HEK293 (cell line): ENCODE data around the gene CTDSP1.

Source experiments
- GLI4 ChIP-seq: fragments of 450-650 bp; formaldehyde crosslinking; IDR thresholded peaks from 2 replicates; pipeline ENCODE4 v1.5.1; 2016; ENCODE audit warnings: missing biosample characterization, missing genetic modification characterization
- MEIS1 ChIP-seq: sonication (generic); formaldehyde crosslinking; IDR thresholded peaks from 2 replicates; pipeline ENCODE4 v1.8.1; 2022; ENCODE audit warnings: missing genetic modification reagents, mild to moderate bottlenecking, borderline replicate concordance
- SP3 ChIP-seq: fragments of 450-650 bp; formaldehyde crosslinking; IDR thresholded peaks from 2 replicates; pipeline ENCODE4 v1.5.1; 2016; ENCODE audit warnings: missing biosample characterization, missing genetic modification characterization
- ZBTB1 ChIP-seq: fragments of 450-650 bp; formaldehyde crosslinking; IDR thresholded peaks from 2 replicates; pipeline ENCODE4 v1.5.1; 2016; ENCODE audit warnings: missing biosample characterization, missing genetic modification characterization
- ZFHX2 ChIP-seq: fragments of 450-650 bp; formaldehyde crosslinking; conservative IDR thresholded peaks from 2 replicates; pipeline ENCODE4 v1.5.1; 2016; ENCODE audit warnings: missing biosample characterization, missing genetic modification characterization
- ZFP69B ChIP-seq: fragments of 450-650 bp; formaldehyde crosslinking; IDR thresholded peaks from 2 replicates; pipeline ENCODE4 v1.5.1; 2016; ENCODE audit warnings: missing biosample characterization, missing genetic modification characterization
- ZNF121 ChIP-seq: fragments of 450-650 bp; formaldehyde crosslinking; IDR thresholded peaks from 2 replicates; pipeline ENCODE4 v1.5.1; 2016; ENCODE audit warnings: missing biosample characterization, missing genetic modification characterization
- ZNF133 ChIP-seq: fragments of 450-650 bp; formaldehyde crosslinking; IDR thresholded peaks from 2 replicates; pipeline ENCODE4 v1.5.1; 2016; ENCODE audit warnings: missing biosample characterization, missing genetic modification characterization
- ZNF157 ChIP-seq: fragments of 450-650 bp; formaldehyde crosslinking; IDR thresholded peaks from 2 replicates; pipeline ENCODE4 v1.5.1; 2016; ENCODE audit warnings: missing biosample characterization, missing genetic modification characterization
- ZNF174 ChIP-seq: fragments of 450-650 bp; formaldehyde crosslinking; IDR thresholded peaks from 2 replicates; pipeline ENCODE4 v1.5.0; 2017; ENCODE audit warnings: missing biosample characterization, mild to moderate bottlenecking, missing genetic modification characterization
- ZNF202 ChIP-seq: fragments of 450-650 bp; formaldehyde crosslinking; IDR thresholded peaks from 2 replicates; pipeline ENCODE4 v1.5.1; 2016; ENCODE audit warnings: missing biosample characterization, missing genetic modification characterization, borderline replicate concordance
- ZNF274 ChIP-seq, 2 experiments: fragments of 200-500 bp in 1 of 2; fragments of 450-650 bp in 1 of 2; sonication (Bioruptor generic) in 1 of 2; formaldehyde crosslinking in 1 of 2; IDR thresholded peaks; 2 replicates each; pipeline versions ENCODE4 v1.5.1 to v1.6.1; 2014 to 2016; ENCODE audit warnings: borderline replicate concordance in 1 of 2, inconsistent platforms in 1 of 2, low read length in 1 of 2, missing biosample characterization in 1 of 2, missing genetic modification characterization in 1 of 2
- ZNF280C ChIP-seq: fragments of 450-650 bp; formaldehyde crosslinking; IDR thresholded peaks from 2 replicates; pipeline ENCODE4 v1.5.1; 2016; ENCODE audit warnings: missing biosample characterization, missing genetic modification characterization
- ZNF354C ChIP-seq: fragments of 450-650 bp; formaldehyde crosslinking; IDR thresholded peaks from 2 replicates; pipeline ENCODE4 v1.5.1; 2016; ENCODE audit warnings: missing biosample characterization, missing genetic modification characterization, low read depth, borderline replicate concordance
- ZNF362 ChIP-seq: fragments of 450-650 bp; formaldehyde crosslinking; IDR thresholded peaks from 2 replicates; pipeline ENCODE4 v1.5.1; 2016; ENCODE audit warnings: missing biosample characterization, missing genetic modification characterization
- ZNF449 ChIP-seq: fragments of 450-650 bp; formaldehyde crosslinking; IDR thresholded peaks from 2 replicates; pipeline ENCODE4 v1.5.1; 2017; ENCODE audit warnings: missing biosample characterization, mild to moderate bottlenecking, missing genetic modification characterization, moderate library complexity
- ZNF501 ChIP-seq: fragments of 450-650 bp; formaldehyde crosslinking; IDR thresholded peaks from 2 replicates; pipeline ENCODE4 v1.5.1; 2016; ENCODE audit warnings: missing biosample characterization, missing genetic modification characterization
- ZNF518A ChIP-seq: fragments of 450-650 bp; formaldehyde crosslinking; conservative IDR thresholded peaks from 2 replicates; pipeline ENCODE4 v1.5.1; 2016; ENCODE audit warnings: low read depth, missing biosample characterization, missing genetic modification characterization
- ZNF521 ChIP-seq: fragments of 450-650 bp; formaldehyde crosslinking; IDR thresholded peaks from 2 replicates; pipeline ENCODE4 v1.5.1; 2017; ENCODE audit warnings: missing biosample characterization, mild to moderate bottlenecking, missing genetic modification characterization
- ZNF530 ChIP-seq: fragments of 450-650 bp; formaldehyde crosslinking; IDR thresholded peaks from 2 replicates; pipeline ENCODE4 v1.5.1; 2016; ENCODE audit warnings: low read depth, missing biosample characterization, missing genetic modification characterization
- ZNF544 ChIP-seq: fragments of 450-650 bp; formaldehyde crosslinking; IDR thresholded peaks from 2 replicates; pipeline ENCODE4 v1.5.0; 2017; ENCODE audit warnings: missing biosample characterization, missing genetic modification characterization
- ZNF555 ChIP-seq: fragments of 450-650 bp; formaldehyde crosslinking; conservative IDR thresholded peaks from 2 replicates; pipeline ENCODE4 v1.5.1; 2017; ENCODE audit warnings: missing biosample characterization, mild to moderate bottlenecking, missing genetic modification characterization, inconsistent platforms
- ZNF585B ChIP-seq: fragments of 450-650 bp; formaldehyde crosslinking; IDR thresholded peaks from 2 replicates; pipeline ENCODE4 v1.5.1; 2016; ENCODE audit warnings: missing biosample characterization, missing genetic modification characterization
- ZNF610 ChIP-seq: fragments of 450-650 bp; formaldehyde crosslinking; IDR thresholded peaks from 2 replicates; pipeline ENCODE4 v1.5.1; 2016; ENCODE audit warnings: missing biosample characterization, missing genetic modification characterization, borderline replicate concordance
- ZNF626 ChIP-seq: fragments of 450-650 bp; sonication (Bioruptor Pico); formaldehyde crosslinking; IDR thresholded peaks from 2 replicates; pipeline ENCODE4 v1.5.1; 2018; ENCODE audit warnings: missing biosample characterization, missing genetic modification characterization, inconsistent platforms
- ZNF704 ChIP-seq: fragments of 450-650 bp; formaldehyde crosslinking; IDR thresholded peaks from 2 replicates; pipeline ENCODE4 v1.5.1; 2016; ENCODE audit warnings: missing biosample characterization, missing genetic modification characterization
- ZNF707 ChIP-seq: fragments of 450-650 bp; formaldehyde crosslinking; IDR thresholded peaks from 2 replicates; pipeline ENCODE4 v1.5.1; 2016; ENCODE audit warnings: missing biosample characterization, missing genetic modification characterization
- ZNF747 ChIP-seq: fragments of 450-650 bp; formaldehyde crosslinking; IDR thresholded peaks from 2 replicates; pipeline ENCODE4 v1.5.1; 2016; ENCODE audit warnings: missing biosample characterization, missing genetic modification characterization
- ZXDB ChIP-seq: fragments of 450-650 bp; formaldehyde crosslinking; IDR thresholded peaks from 2 replicates; pipeline ENCODE4 v1.5.1; 2016; ENCODE audit warnings: missing biosample characterization, missing genetic modification characterization

Gene CTDSP1

GRCh38 chr2:218387369-218388194 lies 12.1 kb upstream of the CTDSP1 start (continued):
- TF ChIP-seq ZNF585B (tag by site-specific recombination) = no peak
- no peak for TF ChIP-seq ZBTB1 (tag by site-specific recombination)
- TF ChIP-seq ZFHX2 (tag by site-specific recombination) = 0 out of 2 replicates have a peak, but pooled peaks have one; percentile 13
- TF ChIP-seq SP3 (tag by site-specific recombination) = peak; percentile 83
- no peak for TF ChIP-seq MEIS1
- no peak for TF ChIP-seq ZNF280C (tag by site-specific recombination)
- no peak for TF ChIP-seq ZNF704 (tag by site-specific recombination)
- TF ChIP-seq ZNF501 (tag by site-specific recombination) = no peak
- no peak for TF ChIP-seq ZNF202 (tag by site-specific recombination)
- TF ChIP-seq ZNF707 = no peak
- TF ChIP-seq ZXDB (tag by site-specific recombination) = peak; percentile 73; the same call in 1 of the 2 replicates
- TF ChIP-seq ZNF521 = no peak
- TF ChIP-seq ZNF133 = no peak
- TF ChIP-seq ZNF174 (tag by site-specific recombination) = no peak
- TF ChIP-seq ZNF121 = no peak
- TF ChIP-seq ZNF362 (tag by site-specific recombination) = peak; percentile 97
- no peak for TF ChIP-seq ZNF555 (tag by site-specific recombination)
- no peak; the same call in 1 of the 2 replicates for TF ChIP-seq ZNF449 (tag by site-specific recombination)
- TF ChIP-seq ZNF274 (IDR thresholded peaks at IDR 0.05; ENCODE audit: low read length) = no peak
- no peak for TF ChIP-seq ZNF274 (tag by site-specific recombination; IDR thresholded peaks at IDR 0.05; ENCODE audit: borderline replicate concordance)
- TF ChIP-seq ZNF354C = no peak
- TF ChIP-seq ZNF518A = 0 out of 2 replicates have a peak, but pooled peaks have one; percentile 19
- TF ChIP-seq ZNF626 (tag by site-specific recombination) = no peak
- no peak for TF ChIP-seq GLI4 (tag by site-specific recombination)
- TF ChIP-seq ZNF747 (tag by site-specific recombination) = no peak
- TF ChIP-seq ZNF157 (tag by site-specific recombination) = no peak
- no peak for TF ChIP-seq ZNF544 (tag by site-specific recombination)
- TF ChIP-seq ZFP69B (tag by site-specific recombination) = no peak; the same call in 1 of the 2 replicates
- no peak for TF ChIP-seq ZNF530
- TF ChIP-seq ZNF610 (tag by site-specific recombination) = no peak
